ENCODE results near the gene ARMC2. TPM values are rescaled to one million over a fixed set of nuclear protein-coding genes. Genes with fewer than 3 reads are reported as not detected.

Gene ARMC2
- polyA plus RNA-seq, 2 of the 4 experiments (the other 2 are of a cell fraction), result 2.1 to 4.9 TPM

GRCh38 chr6:108959972-108960582 is 111.9 kb downstream of the ARMC2 start:
- ATAC-seq (no peak), DNase-seq (ENCODE audit: low read depth in 1 of 2, low spot score in 1 of 2) (no peak), FAIRE-seq (no peak)
- 77% methylated on average over 10 of the region's 10 CpGs for WGBS (ENCODE audit: missing lambda C conversion rate)
- Histone ChIP-seq H3K9me3 (no peaks in the 10 kb centered on the region), H3K27ac (no peak overlapping the region), H3K4me1 (no peaks in the 10 kb centered on the region), H3K4me3 (no peak overlapping the region), H3K4me2 (no peak overlapping the region)
- TF ChIP-seq RARB (CRISPR knock-in tag; IDR thresholded peaks at IDR 0.05) (no peak), REST (IDR thresholded peaks at IDR 0.05) (no peak), KDM1A (IDR thresholded peaks at IDR 0.05; ENCODE audit: low read depth) (no peak), HDAC2 (IDR thresholded peaks at IDR 0.05) (no peak), RNF2 (IDR thresholded peaks at IDR 0.05; ENCODE audit: borderline replicate concordance, low read depth) (no peak), FOSB (CRISPR knock-in tag; IDR thresholded peaks at IDR 0.05) (no peak), POLR2A (IDR thresholded peaks at IDR 0.05; ENCODE audit: low read length) (no peak), JUNB (IDR thresholded peaks at IDR 0.05) (no peak)
- ChIA-PET POLR2A (no interaction called here), CTCF (no interaction called here)

- H3K27ac ChIP-seq, result no peak overlapping the region
- DNase-seq (ENCODE audit: low read depth in 1 of 2, low spot score in 1 of 2), result no peak
- TF ChIP-seq CEBPB (IDR thresholded peaks at IDR 0.05) (no peak), CHD4 (IDR thresholded peaks at IDR 0.05; ENCODE audit: borderline replicate concordance) (no peak), JUN (IDR thresholded peaks at IDR 0.05) (no peak), EHF (CRISPR knock-in tag; IDR thresholded peaks at IDR 0.05) (no peak), SREBF2 (IDR thresholded peaks at IDR 0.05) (no peak), MAFK (IDR thresholded peaks at IDR 0.05; ENCODE audit: partially characterized antibody) (no peak), RAD21 (conservative IDR thresholded peaks at IDR 0.05 in 1 of 2, IDR thresholded peaks at IDR 0.05 in 1 of 2) (no peak), EP300 (IDR thresholded peaks at IDR 0.05) (no peak), E2F6 (IDR thresholded peaks at IDR 0.05; ENCODE audit: borderline replicate concordance, low read depth) (no peak)
- no peaks in the 10 kb centered on the region for H3K4me1 ChIP-seq
- no peak for ATAC-seq
- WGBS (ENCODE audit: missing lambda C conversion rate), result 81% methylated on average over 7 of the region's 7 CpGs
- no peaks in the 10 kb centered on the region for H3K9me3 ChIP-seq
- H3K4me3 ChIP-seq, result no peak overlapping the region
- H3K4me2 ChIP-seq, result no peak overlapping the region
- FAIRE-seq, result no peak
- ChIA-PET CTCF (no interaction called here), POLR2A (no interaction called here)
Measured at GRCh38 chr6:108960601-108961000, 112.4 kb downstream of the ARMC2 start.

GRCh38 chr6:108961077-108961476 is 112.9 kb downstream of the ARMC2 start:
- ATAC-seq, result no peak
- ChIA-PET CTCF (no interaction called here), POLR2A (no interaction called here)
- no peak for FAIRE-seq
- H3K9me3 ChIP-seq, result no peaks in the 10 kb centered on the region
- no peak overlapping the region for H3K27ac ChIP-seq
- TF ChIP-seq ZFP36 (IDR thresholded peaks at IDR 0.05; ENCODE audit: borderline replicate concordance, partially characterized antibody) (no peak), JUN (IDR thresholded peaks at IDR 0.05) (no peak), CEBPB (IDR thresholded peaks at IDR 0.05) (no peak), MAZ (IDR thresholded peaks at IDR 0.05; ENCODE audit: borderline replicate concordance, low read depth, low read length) (no peak), PHF8 (IDR thresholded peaks at IDR 0.05; ENCODE audit: borderline replicate concordance, low read depth) (no peak), ELK1 (IDR thresholded peaks at IDR 0.05; ENCODE audit: low read depth, low read length) (no peak), REST (IDR thresholded peaks at IDR 0.05) (no peak), RAD21 (conservative IDR thresholded peaks at IDR 0.05 in 1 of 2, IDR thresholded peaks at IDR 0.05 in 1 of 2) (no peak), SMC3 (IDR thresholded peaks at IDR 0.05) (no peak), MAX (IDR thresholded peaks at IDR 0.05) (no peak), RNF2 (IDR thresholded peaks at IDR 0.05; ENCODE audit: borderline replicate concordance, low read depth) (no peak), FOSL2 (IDR thresholded peaks at IDR 0.05) (no peak), FOSL2 (CRISPR knock-in tag; IDR thresholded peaks at IDR 0.05) (no peak)
- no peak for DNase-seq (ENCODE audit: low read depth in 1 of 2, low spot score in 1 of 2)
- H3K4me3 ChIP-seq, result no peak overlapping the region
- WGBS (ENCODE audit: missing lambda C conversion rate), result 92% methylated on average over 13 of the region's 14 CpGs
- H3K4me2 ChIP-seq, result no peak overlapping the region
- no peaks in the 10 kb centered on the region for H3K4me1 ChIP-seq
